Activated B cell treated with CpG ODN at 0.5 μM for 24 hours (primary cell): ENCODE results near the gene TTLL3. TPM values are rescaled to one million over a fixed set of nuclear protein-coding genes. Genes with fewer than 3 reads are reported as not detected.

ENCODE experiments used
- ATAC-seq: fragments of 200-7000 bp; cut with Tn5 transposase; one replicate; pipeline ENCODE4 v1.10.0; 2021; ENCODE audit warnings: low read depth, mild to moderate bottlenecking, moderate library complexity
- CTCF ChIA-PET: fragments of 350-600 bp; sonication (Branson Sonifier 250); formaldehyde crosslinking; loops from one replicate; lab custom pipeline; 2021; ENCODE audit warnings: antibody characterized with exemption; lab: Charles Lee
- POLR2A ChIA-PET: fragments of 350-600 bp; sonication (Branson Sonifier 250); formaldehyde crosslinking; loops from one replicate; lab custom pipeline; 2021; ENCODE audit warnings: antibody characterized with exemption; lab: Charles Lee
- DNase-seq: peaks from one replicate; pipeline ENCODE4 v3.0.0; 2022
- H3K27ac Mint-ChIP-seq: one replicate; pipeline ENCODE4 v1.8.0; 2020; ENCODE audit warnings: mixed read lengths
- H3K27me3 Mint-ChIP-seq: one replicate; pipeline ENCODE4 v1.8.0; 2021; ENCODE audit warnings: mixed read lengths
- H3K36me3 Mint-ChIP-seq: one replicate; pipeline ENCODE4 v1.8.0; 2021; ENCODE audit warnings: low read depth, mixed read lengths
- H3K4me1 Mint-ChIP-seq: one replicate; pipeline ENCODE4 v1.8.0; 2021; ENCODE audit warnings: mixed read lengths
- H3K4me3 Mint-ChIP-seq: one replicate; pipeline ENCODE4 v1.8.0; 2020; ENCODE audit warnings: mild to moderate bottlenecking, mixed read lengths
- H3K9me3 Mint-ChIP-seq: one replicate; pipeline ENCODE4 v1.8.0; 2020; ENCODE audit warnings: mixed read lengths
- intact Hi-C: fragments of 100-400 bp; cut with micrococcal nuclease; formaldehyde crosslinking; loops from one replicate; pipeline ENCODE4 v1.15.1; 2024
- total RNA-seq: library from RNA; stranded (reverse); gene quantifications from 2 replicates; pipeline ENCODE4 v1.2.3, GENCODE V29; 2022
- TF ChIP-seq, protein P1 (sequence below): fragments of 200-600 bp; IDR thresholded peaks from one replicate; pipeline ENCODE4 v1.8.0; 2022; ENCODE audit warnings: antibody characterized with exemption, mild to moderate bottlenecking

The TTLL3 gene
- total RNA-seq, 1 donor from 2014 or later, result 61.9 TPM

DNA sequence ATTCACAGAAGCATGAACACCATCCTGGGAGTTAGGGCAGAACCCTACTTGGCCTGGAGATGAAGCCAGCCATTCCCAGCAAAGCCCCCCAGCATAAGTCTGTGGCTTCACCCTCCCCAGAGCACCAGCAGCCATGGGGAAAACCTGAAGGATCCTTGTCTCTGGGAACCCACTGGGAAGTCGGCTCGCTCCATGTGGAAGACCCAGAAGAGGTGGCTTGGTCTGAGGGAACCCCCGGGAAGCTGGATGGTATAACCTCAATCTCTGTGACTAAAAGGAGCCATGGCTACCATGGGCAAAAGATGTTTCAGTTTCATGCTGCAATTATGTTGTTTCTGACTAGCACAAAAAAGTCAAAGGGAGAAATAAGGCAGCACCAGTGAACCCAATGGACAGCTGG is 45.5 kb downstream of the TTLL3 start:
- ChIA-PET POLR2A (no interaction called here), CTCF (no interaction called here)
- no peak overlapping the region for H3K4me3 Mint-ChIP-seq

DNA sequence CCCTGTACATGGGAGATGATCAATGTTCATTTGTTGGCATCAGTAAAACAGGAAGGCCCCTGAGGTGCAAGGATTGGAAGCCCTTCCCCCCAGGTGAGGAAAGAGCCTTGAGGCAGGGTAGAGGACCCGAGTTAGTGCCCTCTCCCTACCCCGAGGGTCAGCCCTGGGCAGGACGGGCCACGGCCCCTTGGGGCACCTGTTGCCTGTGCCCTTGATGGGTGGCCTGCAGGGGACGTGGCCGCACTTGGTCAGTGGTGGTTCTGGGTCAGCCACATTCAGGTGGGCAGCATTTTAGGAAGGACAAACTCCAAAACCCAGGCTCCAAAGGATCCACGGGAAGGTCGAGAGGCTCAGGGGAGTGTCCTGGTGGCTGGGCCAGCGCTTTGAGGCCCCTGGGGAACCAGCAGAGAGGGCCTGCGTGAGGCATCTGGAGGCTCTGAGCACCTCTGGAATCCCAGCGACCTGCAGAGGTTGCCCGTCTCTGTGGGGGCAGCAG is 49.5 kb downstream of the TTLL3 start:
- Mint-ChIP-seq H3K36me3 (no peaks in the 10 kb centered on the region), H3K27me3 (peaks cover 9% of the 10 kb centered on the region), H3K9me3 (no peaks in the 10 kb centered on the region), H3K4me3 (no peak overlapping the region), H3K27ac (no peak overlapping the region), H3K4me1 (peaks cover 2% of the 10 kb centered on the region)
- intact Hi-C loops, result no loop called here
- DNase-seq (no peak), ATAC-seq (no peak)
- ChIA-PET CTCF (no interaction called here), POLR2A (no interaction called here)
- TF ChIP-seq, protein P1, sequence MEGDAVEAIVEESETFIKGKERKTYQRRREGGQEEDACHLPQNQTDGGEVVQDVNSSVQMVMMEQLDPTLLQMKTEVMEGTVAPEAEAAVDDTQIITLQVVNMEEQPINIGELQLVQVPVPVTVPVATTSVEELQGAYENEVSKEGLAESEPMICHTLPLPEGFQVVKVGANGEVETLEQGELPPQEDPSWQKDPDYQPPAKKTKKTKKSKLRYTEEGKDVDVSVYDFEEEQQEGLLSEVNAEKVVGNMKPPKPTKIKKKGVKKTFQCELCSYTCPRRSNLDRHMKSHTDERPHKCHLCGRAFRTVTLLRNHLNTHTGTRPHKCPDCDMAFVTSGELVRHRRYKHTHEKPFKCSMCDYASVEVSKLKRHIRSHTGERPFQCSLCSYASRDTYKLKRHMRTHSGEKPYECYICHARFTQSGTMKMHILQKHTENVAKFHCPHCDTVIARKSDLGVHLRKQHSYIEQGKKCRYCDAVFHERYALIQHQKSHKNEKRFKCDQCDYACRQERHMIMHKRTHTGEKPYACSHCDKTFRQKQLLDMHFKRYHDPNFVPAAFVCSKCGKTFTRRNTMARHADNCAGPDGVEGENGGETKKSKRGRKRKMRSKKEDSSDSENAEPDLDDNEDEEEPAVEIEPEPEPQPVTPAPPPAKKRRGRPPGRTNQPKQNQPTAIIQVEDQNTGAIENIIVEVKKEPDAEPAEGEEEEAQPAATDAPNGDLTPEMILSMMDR, result no peak

More for the DNA sequence above, 45.5 kb downstream of the TTLL3 start:
- Mint-ChIP-seq H3K27me3 (peaks cover 10% of the 10 kb centered on the region), H3K9me3 (no peaks in the 10 kb centered on the region), H3K36me3 (no peaks in the 10 kb centered on the region), H3K4me1 (no peaks in the 10 kb centered on the region), H3K27ac (no peak overlapping the region)
- TF ChIP-seq, protein P1, result no peak
- DNase-seq, result no peak
- ATAC-seq, result no peak
- intact Hi-C loops, result no loop called here

DNA sequence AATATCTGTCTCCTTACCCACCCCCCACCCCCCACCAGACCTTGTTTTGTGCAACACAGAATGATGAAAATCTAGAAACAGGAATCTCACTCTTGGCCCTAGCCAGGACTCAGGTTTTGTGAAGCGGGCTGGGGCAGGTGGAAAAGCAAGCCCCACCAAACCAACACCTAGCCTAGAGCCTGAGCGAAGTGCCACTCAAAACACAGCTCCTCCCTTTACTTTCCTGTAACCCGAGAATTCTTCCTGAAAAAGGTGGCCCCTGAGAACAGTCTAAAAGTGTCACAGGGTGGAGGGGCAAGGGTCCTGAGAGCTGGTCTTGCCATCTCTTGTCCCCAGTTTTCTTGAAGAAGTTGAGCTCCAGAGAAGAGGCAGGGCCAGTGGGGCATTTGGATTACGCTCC is 51.1 kb downstream of the TTLL3 start:
- ChIA-PET POLR2A (interaction anchor here (0.5 kb wide), 1 partner anchor 24 kb away, joined by 4 read pairs; no protein-coding TSS in a partner anchor), CTCF (no interaction called here)
- TF ChIP-seq, protein P1, result no peak
- ATAC-seq (no peak), DNase-seq (no peak)
- Mint-ChIP-seq H3K9me3 (no peaks in the 10 kb centered on the region), H3K4me3 (no peak overlapping the region), H3K36me3 (no peaks in the 10 kb centered on the region), H3K4me1 (peaks cover 2% of the 10 kb centered on the region), H3K27ac (no peak overlapping the region), H3K27me3 (peaks cover 9% of the 10 kb centered on the region)
- intact Hi-C loops, result no loop called here

DNA sequence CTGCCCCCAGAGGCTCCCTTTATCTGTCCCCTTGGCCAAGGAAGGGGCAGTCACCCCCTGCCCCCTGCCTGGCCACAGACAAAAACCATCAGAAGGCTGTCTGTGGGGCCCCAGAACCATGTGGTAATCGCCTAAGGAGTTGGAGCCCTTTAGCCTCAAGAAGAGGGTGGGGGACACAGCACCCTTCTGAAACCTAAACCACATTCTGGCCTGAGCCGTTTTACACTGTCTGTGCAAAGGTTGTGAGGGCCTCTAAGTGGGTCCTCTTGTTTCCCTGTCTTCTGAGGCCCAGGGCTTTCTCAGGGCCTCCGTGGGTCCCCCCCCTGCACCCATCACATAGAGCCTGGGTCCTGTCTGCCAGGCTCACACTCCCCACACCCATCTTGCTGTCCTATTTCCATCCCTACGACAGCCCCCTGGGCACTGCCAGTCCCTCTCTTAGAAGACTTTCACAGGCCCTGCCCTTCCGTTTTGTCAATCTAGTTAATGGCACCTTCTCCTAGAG is 51.6 kb downstream of the TTLL3 start:
- intact Hi-C loops, result no loop called here
- H3K9me3 Mint-ChIP-seq, result no peaks in the 10 kb centered on the region
- H3K36me3 Mint-ChIP-seq, result no peaks in the 10 kb centered on the region
- H3K4me3 Mint-ChIP-seq, result no peak overlapping the region
- DNase-seq, result no peak
- TF ChIP-seq, protein P1, result no peak
- H3K27ac Mint-ChIP-seq, result no peak overlapping the region
- H3K27me3 Mint-ChIP-seq, result peaks cover 9% of the 10 kb centered on the region
- CTCF ChIA-PET, result no interaction called here
- no peak for ATAC-seq
- peaks cover 2% of the 10 kb centered on the region for H3K4me1 Mint-ChIP-seq
- POLR2A ChIA-PET, result interaction anchor here (0.5 kb wide), 1 partner anchor 24 kb away, joined by 4 read pairs; no protein-coding TSS in a partner anchor

DNA sequence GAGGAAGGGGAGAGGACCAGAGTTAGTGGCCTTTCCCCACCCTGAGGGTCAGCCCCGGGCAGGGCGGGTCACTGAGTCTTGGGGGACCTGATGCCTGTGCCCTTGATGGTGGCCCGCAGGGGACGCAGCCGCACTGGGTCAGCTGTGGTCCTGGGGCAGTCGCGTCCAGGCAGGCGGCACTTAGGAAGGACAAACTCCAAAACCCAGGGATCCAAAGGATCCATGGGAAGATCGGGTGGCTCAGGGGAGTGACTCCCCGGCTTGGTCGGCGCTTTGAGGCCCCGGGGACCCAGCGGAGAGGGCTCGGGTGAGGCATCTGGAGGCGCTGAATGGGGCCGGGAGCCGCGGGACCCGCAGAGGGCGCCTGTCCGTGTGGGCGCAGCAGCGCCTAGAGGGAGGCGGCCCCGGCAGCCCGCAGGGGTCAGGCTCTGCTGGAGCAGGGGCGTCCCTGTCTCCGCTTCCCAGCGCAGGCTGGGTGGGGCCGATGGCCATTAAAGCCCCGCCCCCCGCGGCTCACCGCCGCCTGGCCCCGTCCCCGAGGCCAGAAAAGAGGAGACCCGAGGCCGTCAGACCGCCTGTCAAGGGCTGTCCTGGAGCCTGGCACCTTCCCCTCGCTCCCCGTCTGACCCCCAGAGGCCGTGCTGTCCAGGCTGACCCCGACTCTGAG is 52.5 kb downstream of the TTLL3 start:
- Mint-ChIP-seq H3K27ac (no peak overlapping the region), H3K4me1 (peaks cover 2% of the 10 kb centered on the region), H3K4me3 (peak overlapping the region; percentile 52), H3K36me3 (no peaks in the 10 kb centered on the region), H3K27me3 (peaks cover 9% of the 10 kb centered on the region), H3K9me3 (no peaks in the 10 kb centered on the region)
- TF ChIP-seq, protein P1, result no peak
- ChIA-PET CTCF (no interaction called here), POLR2A (no interaction called here)
- ATAC-seq (peak; percentile 88), DNase-seq (peak; percentile 38)
- intact Hi-C loops, result no loop called here
